Thoracic aorta (tissue), 2 donors: ENCODE results near the gene DLG4. TPM values are rescaled to one million over a fixed set of nuclear protein-coding genes. Genes with fewer than 3 reads are reported as not detected.

Source experiments
- ATAC-seq: fragments of 150-250 bp; one replicate; pipeline ENCODE4 v1.8.0; 2017; ENCODE audit warnings: low read depth; ENCODE audit not compliant: insufficient number of reproducible peaks, low FRiP score
- DNase-seq: peaks from one replicate; pipeline ENCODE4 v3.0.0-alpha.2; 2020; ENCODE audit warnings: low spot score
- H3K27ac ChIP-seq, 2 donors: fragments of 200-600 bp; sonication (generic); 1 replicate in 1 of 2; 2 replicates in 1 of 2; pipeline ENCODE4 v1.5.1; 2016; ENCODE audit warnings: mild to moderate bottlenecking in 2 of 2, moderate library complexity in 2 of 2
- H3K27me3 ChIP-seq: fragments of 200-600 bp; sonication (generic); replicated peaks from 2 replicates; pipeline ENCODE4 v1.6.0; 2016; ENCODE audit warnings: mild to moderate bottlenecking; ENCODE audit not compliant: insufficient read depth
- H3K36me3 ChIP-seq: fragments of 200-600 bp; sonication (generic); one replicate; pipeline ENCODE4 v1.5.1; 2016
- H3K4me1 ChIP-seq, 2 donors: fragments of 200-600 bp; sonication (generic); 1 replicate in 1 of 2; 2 replicates in 1 of 2; pipeline versions ENCODE4 v1.5.1 to v1.6.0; 2016; ENCODE audit warnings: low read depth in 2 of 2, mild to moderate bottlenecking in 1 of 2; ENCODE audit not compliant: control insufficient read depth in 1 of 2
- H3K4me3 ChIP-seq: fragments of 200-600 bp; sonication (generic); 2 replicates; pipeline ENCODE4 v1.5.1; 2016; ENCODE audit warnings: mild to moderate bottlenecking
- H3K9me3 ChIP-seq: fragments of 200-600 bp; sonication (generic); 2 replicates; pipeline ENCODE4 v1.5.1; 2016
- CTCF ChIP-seq: fragments of 200-600 bp; sonication (generic); IDR thresholded peaks from one replicate; pipeline ENCODE4 v1.5.1; 2019; ENCODE audit warnings: antibody characterized with exemption
- total RNA-seq, 2 donors: library from RNA; depleted of rRNA; stranded (reverse); fragments of >200 nt; gene quantifications; one replicate each; pipeline versions ENCODE4 v1.1.0 to v1.2.3, GENCODE V29; 2016

DLG4 gene
- total RNA-seq, 2 donors from 2014 or later, result 14.0 to 14.8 TPM

DNA sequence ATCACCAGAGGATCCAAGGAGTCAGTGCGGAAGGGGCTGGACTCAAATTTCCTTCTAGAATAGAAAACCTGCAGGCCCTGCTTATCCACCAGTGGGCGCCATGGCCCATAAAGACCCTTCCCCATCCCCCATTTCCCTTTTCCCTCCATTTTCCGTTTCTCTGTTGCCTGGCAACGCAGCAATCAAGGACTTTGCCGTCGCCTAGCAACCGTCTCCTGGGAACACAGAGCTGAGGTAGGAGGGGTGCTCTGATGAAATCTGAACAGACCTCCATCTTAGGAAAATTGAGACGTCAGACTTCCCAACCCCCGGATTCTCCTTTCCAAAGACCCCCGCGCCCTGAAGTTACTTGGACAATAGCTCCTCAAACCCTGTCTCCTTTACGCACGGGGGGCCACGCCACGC, 5.7 kb downstream of the DLG4 start:
- DNase-seq, result peak; percentile 56
- peak overlapping the region in 1 of 2 donors; percentile 61 for H3K27ac ChIP-seq
- H3K9me3 ChIP-seq, result no peaks in the 10 kb centered on the region
- H3K36me3 ChIP-seq, result no peaks in the 10 kb centered on the region
- TF ChIP-seq CTCF, result no peak
- H3K4me1 ChIP-seq, result peaks cover 29 to 38% of the 10 kb centered on the region in 2 donors
- no peaks in the 10 kb centered on the region for H3K27me3 ChIP-seq
- H3K4me3 ChIP-seq, result peak overlapping the region; percentile 84
- ATAC-seq, result peak; percentile 33

GRCh38 chr17:7211491-7212273, 8.0 kb downstream of the DLG4 start:
- Histone ChIP-seq H3K27me3 (no peaks in the 10 kb centered on the region), H3K4me3 (no peak overlapping the region), H3K9me3 (no peaks in the 10 kb centered on the region), H3K27ac (no peak overlapping the region), H3K4me1 (peaks cover 16 to 21% of the 10 kb centered on the region in 2 donors), H3K36me3 (no peaks in the 10 kb centered on the region)
- ATAC-seq (no peak), DNase-seq (no peak)
- no peak for TF ChIP-seq CTCF

DNA sequence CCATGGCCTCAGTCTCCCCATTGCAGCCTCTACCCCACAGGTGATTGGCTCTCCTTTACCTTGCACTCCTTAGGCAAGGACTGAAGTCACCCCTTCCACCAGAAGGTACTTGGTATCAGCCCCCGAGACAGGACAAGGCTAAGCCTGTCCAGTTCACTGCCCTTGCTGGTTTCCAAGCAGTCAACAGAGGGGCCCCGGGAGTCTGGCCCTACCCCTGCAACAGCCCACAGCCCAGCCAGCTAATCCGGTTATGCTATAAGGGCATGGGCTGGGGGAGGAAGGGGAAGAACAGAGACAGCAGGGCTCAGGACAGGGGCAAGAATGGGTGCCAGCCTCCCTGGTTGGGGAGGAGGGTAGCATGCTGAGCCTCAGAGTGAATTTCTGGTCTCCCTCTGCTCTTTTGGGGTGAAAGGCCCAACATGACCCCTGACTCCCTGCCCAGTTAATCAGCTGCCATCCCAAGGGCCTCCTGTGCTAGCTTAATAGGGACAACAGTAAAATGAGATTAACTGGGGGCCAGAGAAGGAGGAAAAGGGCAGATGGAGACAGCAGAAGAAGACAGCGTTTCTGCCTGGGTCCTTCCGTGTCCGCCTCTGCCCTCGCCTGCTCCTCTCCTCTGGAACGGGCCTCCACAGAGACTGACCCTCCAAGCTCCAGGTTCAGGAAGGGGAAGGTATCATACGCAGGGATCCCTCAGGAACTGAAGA, 10.7 kb downstream of the DLG4 start:
- Histone ChIP-seq H3K4me3 (no peak overlapping the region), H3K27me3 (no peaks in the 10 kb centered on the region), H3K4me1 (peaks cover 2 to 13% of the 10 kb centered on the region in 2 donors), H3K27ac (no peak overlapping the region), H3K36me3 (no peaks in the 10 kb centered on the region), H3K9me3 (no peaks in the 10 kb centered on the region)
- no peak for ATAC-seq
- no peak for DNase-seq
- no peak for TF ChIP-seq CTCF

DNA sequence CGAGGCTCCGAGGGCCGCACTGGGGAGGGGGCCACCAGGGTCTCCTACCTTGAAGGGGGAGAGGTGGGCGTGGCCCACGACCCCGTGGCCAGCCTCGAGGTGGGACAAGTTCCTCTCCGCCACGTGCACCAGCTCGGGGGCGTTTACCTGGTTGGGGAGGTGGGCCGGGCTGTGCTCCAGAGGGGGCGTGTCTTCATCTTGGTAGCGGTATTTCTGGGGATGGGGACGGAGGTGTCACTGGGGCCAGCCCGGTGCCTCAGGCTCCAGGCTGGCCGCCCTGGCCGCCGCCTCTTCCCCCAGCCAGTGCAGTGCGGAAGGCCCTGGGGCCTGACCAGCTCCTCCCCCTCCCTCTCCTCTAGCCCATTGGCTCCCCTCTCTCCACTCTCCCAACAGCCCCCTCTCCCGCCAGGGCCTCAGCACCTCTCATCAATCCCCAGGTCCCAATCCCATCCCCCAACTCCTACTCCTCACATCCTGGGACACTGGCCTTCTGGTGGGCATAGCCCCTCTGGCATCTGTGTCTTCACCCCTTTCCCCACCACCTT, 11.5 kb downstream of the DLG4 start:
- ATAC-seq (no peak), DNase-seq (no peak)
- H3K4me1 ChIP-seq, result peaks cover 0 to 8% of the 10 kb centered on the region in 2 donors
- H3K36me3 ChIP-seq, result peaks cover 3% of the 10 kb centered on the region
- TF ChIP-seq CTCF, result no peak
- H3K27ac ChIP-seq, result no peak overlapping the region
- no peaks in the 10 kb centered on the region for H3K9me3 ChIP-seq
- no peak overlapping the region for H3K4me3 ChIP-seq
- H3K27me3 ChIP-seq, result no peaks in the 10 kb centered on the region
